GM20431 (cell line): ENCODE data around the gene HMCN1.

Source experiments
- in situ Hi-C: fragments of 300-500 bp; cut with MseI, MboI; formaldehyde crosslinking; loops from one replicate; pipeline ENCODE4 v1.15.0; 2020; ENCODE audit warnings: low sequenced_read_pairs; ENCODE audit not compliant: unreplicated experiment

HMCN1 gene

GRCh38 chr1:185840880-185841279 is 106.7 kb downstream of the HMCN1 start:
- in situ Hi-C loops: no loop called here

- in situ Hi-C loops: no loop called here
Measured at GRCh38 chr1:185843297-185843869, 109.2 kb downstream of the HMCN1 start.

GRCh38 chr1:185843986-185844385 is 109.8 kb downstream of the HMCN1 start:
- in situ Hi-C loops: no loop called here

GRCh38 chr1:185846672-185847444 is 112.7 kb downstream of the HMCN1 start:
- in situ Hi-C loops: no loop called here

- in situ Hi-C loops: no loop called here
Measured at GRCh38 chr1:185849014-185849413, 114.8 kb downstream of the HMCN1 start.

GRCh38 chr1:185850366-185850765 is 116.2 kb downstream of the HMCN1 start:
- in situ Hi-C loops: no loop called here

- in situ Hi-C loops: no loop called here
Measured at GRCh38 chr1:185853739-185854138, 119.5 kb downstream of the HMCN1 start.

GRCh38 chr1:185856482-185856881 is 122.3 kb downstream of the HMCN1 start:
- in situ Hi-C loops: no loop called here

- in situ Hi-C loops: no loop called here
Measured at GRCh38 chr1:185857442-185857841, 123.3 kb downstream of the HMCN1 start.

- in situ Hi-C loops: no loop called here
Measured at GRCh38 chr1:185860311-185860710, 126.1 kb downstream of the HMCN1 start.

- in situ Hi-C loops: no loop called here
Measured at GRCh38 chr1:185860859-185861258, 126.7 kb downstream of the HMCN1 start.

- in situ Hi-C loops: no loop called here
Measured at GRCh38 chr1:185861630-185862029, 127.4 kb downstream of the HMCN1 start.

GRCh38 chr1:185862235-185862634 is 128.0 kb downstream of the HMCN1 start:
- in situ Hi-C loops: no loop called here

GRCh38 chr1:185864331-185864730 is 130.1 kb downstream of the HMCN1 start:
- in situ Hi-C loops: no loop called here

GRCh38 chr1:185864889-185865517 is 130.8 kb downstream of the HMCN1 start:
- in situ Hi-C loops: no loop called here

- in situ Hi-C loops: no loop called here
Measured at GRCh38 chr1:185869590-185869989, 135.4 kb downstream of the HMCN1 start.

- in situ Hi-C loops: no loop called here
Measured at GRCh38 chr1:185871627-185872150, 137.5 kb downstream of the HMCN1 start.

GRCh38 chr1:185874246-185874645 is 140.1 kb downstream of the HMCN1 start:
- in situ Hi-C loops: no loop called here

- in situ Hi-C loops: no loop called here
Measured at GRCh38 chr1:185880330-185880729, 146.1 kb downstream of the HMCN1 start.

GRCh38 chr1:185880779-185881333 is 146.7 kb downstream of the HMCN1 start:
- in situ Hi-C loops: no loop called here

GRCh38 chr1:185886046-185886445 is 151.9 kb downstream of the HMCN1 start:
- in situ Hi-C loops: no loop called here
